ENCODE data around the gene MRPS34.

DNA sequence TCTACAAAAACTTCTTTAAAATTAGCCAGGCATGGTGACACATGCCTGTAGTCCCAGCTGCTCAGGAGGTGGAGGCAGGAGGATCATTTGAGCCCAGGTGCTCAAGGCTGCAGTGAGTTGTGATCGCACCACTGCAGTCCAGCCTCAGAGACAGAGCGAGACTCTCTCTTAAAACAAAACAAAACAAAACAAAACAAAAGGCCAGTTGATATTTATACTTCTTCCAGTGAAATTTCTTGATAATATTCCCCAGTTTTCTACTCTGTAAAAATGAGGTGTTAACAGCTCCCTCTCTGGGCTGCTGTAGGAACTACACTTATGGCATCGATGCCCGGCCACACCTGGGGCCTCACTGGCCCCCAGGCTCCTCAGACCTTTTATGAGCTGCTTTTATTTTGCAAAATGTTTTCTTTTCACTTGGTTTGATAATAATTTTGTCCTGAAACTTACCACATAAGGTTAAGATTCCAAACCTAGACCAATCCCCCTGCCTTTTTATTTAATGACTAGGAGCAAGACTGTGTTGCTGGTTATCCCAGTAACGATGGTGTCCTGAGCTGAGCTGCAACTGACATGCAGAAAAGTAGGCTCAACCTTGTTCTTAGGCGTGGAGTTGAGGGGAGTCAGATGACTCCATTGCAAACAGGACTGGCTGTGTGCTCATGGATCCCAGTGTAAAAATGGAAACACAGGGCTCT is 49.3 kb downstream of the MRPS34 start:
- TF ChIP-seq SIN3A (IDR thresholded peaks at IDR 0.05; ENCODE audit: borderline replicate concordance, insufficient read depth, low read length) (no peak), POLR2AphosphoS5 (IDR thresholded peaks at IDR 0.05; ENCODE audit: low read depth, low read length) (no peak)
